ENCODE data around the gene USP30. TPM values are rescaled to one million over a fixed set of nuclear protein-coding genes. Genes with fewer than 3 reads are reported as not detected.

USP30 gene
- total and polyA plus RNA-seq, 9 of the 15 experiments (the other 6 are each of a cell fraction or from before 2014, with no cell fraction given), result 1.4 to 15.2 (median 7.0) TPM

- TF ChIP-seq RREB1 (CRISPR knock-in tag; IDR thresholded peaks at IDR 0.05) (no peak), U2AF1 (optimal IDR thresholded peaks at IDR 0.05; ENCODE audit: low read depth, low read length) (no peak)
Observed at GRCh38 chr12:109098183-109098604, 45.8 kb downstream of the USP30 start (continued).

- in situ Hi-C loops (cut with MboI), result loop anchor here (10.0 kb wide), 1 partner anchor 434 kb away; no protein-coding TSS in a partner anchor
- TF ChIP-seq UBTF (IDR thresholded peaks at IDR 0.05; ENCODE audit: borderline replicate concordance in 1 of 2, low read depth in 2 of 2, low read length in 2 of 2) (peak in 1 of 2 experiments; percentile 10; a peak in 1 of 4 replicates), BRF2 (IDR thresholded peaks at IDR 0.05; ENCODE audit: borderline replicate concordance, insufficient read depth, insufficient read length) (no peak), TFAP4 (CRISPR knock-in tag; IDR thresholded peaks at IDR 0.05; ENCODE audit: borderline replicate concordance) (no peak)
Observed at GRCh38 chr12:109098651-109099050, 46.3 kb downstream of the USP30 start.

More at GRCh38 chr12:109098651-109099050, 46.3 kb downstream of the USP30 start:
- Histone ChIP-seq H3K9ac (ENCODE audit: insufficient read depth in 1 of 2, low read depth in 2 of 2, low read length in 2 of 2) (peak overlapping the region; percentile 36 to 89), H3K27ac (ENCODE audit: extremely low read depth, low read depth, low read length) (no peak overlapping the region), H3K27me3 (ENCODE audit: control insufficient read depth in 2 of 2, insufficient read depth in 2 of 2, low read length in 2 of 2) (no peaks in the 10 kb centered on the region), H3K4me1 (replicated peaks in 1 of 2; ENCODE audit: control insufficient read depth in 2 of 2, insufficient read depth in 2 of 2, low read length in 2 of 2) (peaks cover 5 to 21% of the 10 kb centered on the region in 2 experiments; a peak in 3 of 5 replicates), H3K9me3 (replicated peaks; ENCODE audit: control insufficient read depth, insufficient read depth, low read depth, low read length) (no peaks in the 10 kb centered on the region), H4K20me1 (replicated peaks; ENCODE audit: control insufficient read depth, insufficient read depth, low read length) (no peaks in the 10 kb centered on the region), H2AFZ (ENCODE audit: low read depth, low read length) (no peak overlapping the region), H3K36me3 (ENCODE audit: control insufficient read depth, insufficient read depth, low read length) (peaks cover 50% of the 10 kb centered on the region; the same call in 2 of the 3 replicates), H3K4me3 (peak overlapping the region; percentile 81), H3K9me1 (ENCODE audit: control insufficient read depth, insufficient read depth, low read length) (no peaks in the 10 kb centered on the region), H3K4me2 (ENCODE audit: insufficient read depth, low read length) (peak overlapping the region; percentile 71), H3K79me2 (ENCODE audit: control insufficient read depth, insufficient read depth, low read length) (peaks cover 11% of the 10 kb centered on the region)
- no peak for ATAC-seq
- intact Hi-C loops (cut with micrococcal nuclease), result loop anchor here (10.0 kb wide), 3 partner anchors 84 to 434 kb away; no protein-coding TSS in a partner anchor
- 28% methylated on average over 8 of the region's 8 CpGs for WGBS (ENCODE audit: insufficient coverage, low coverage, missing lambda C conversion rate)
- FAIRE-seq, result peak; percentile 64
- POLR2A ChIA-PET, result interaction anchor here (0.7 to 3.0 kb wide), 3 partner anchors 10 to 280 kb away, joined by 3 to 9 read pairs (median 3); no protein-coding TSS in a partner anchor
- DNase-seq (ENCODE audit: extremely low read depth in 1 of 4, low spot score in 3 of 4), result no peak
- no TSS peak for BruUV-seq (replicated peaks)
- CTCF ChIA-PET (ENCODE audit: low intra/inter-chr PET ratio), result no interaction called here

Measured in K562 (cell line).